ENCODE data around the gene OCIAD2. TPM values are rescaled to one million over a fixed set of nuclear protein-coding genes. Genes with fewer than 3 reads are reported as not detected.
"Not testable (repeated sequence)": the region's sequence is repeated elsewhere in the genome, so short reads cannot be mapped to it uniquely, and the experiment has no call there.

OCIAD2 gene
- total RNA-seq, 2 experiments from 2014 or later, result 65.9 to 102 TPM

- Histone ChIP-seq H3K27ac (ENCODE audit: low read depth, low read length, poor library complexity, severe bottlenecking) (no peak overlapping the region), H4K20me1 (ENCODE audit: insufficient read depth, low read length) (no peaks in the 10 kb centered on the region), H3K9me2 (ENCODE audit: insufficient read depth, low read length) (no peaks in the 10 kb centered on the region), H3K4me3 (ENCODE audit: low read depth, low read length, poor library complexity, severe bottlenecking) (no peak overlapping the region), H3K4me2 (ENCODE audit: low read length) (no peak overlapping the region), H3K9me3 (ENCODE audit: low read length) (0 out of 2 replicates have a peak, but pooled peaks cover 3% of the 10 kb centered on the region), H3K79me2 (ENCODE audit: insufficient read depth, low read depth, low read length) (no peaks in the 10 kb centered on the region), H2AFZ (ENCODE audit: low read length) (no peak overlapping the region), H3K4me1 (ENCODE audit: insufficient read depth, low read length, poor library complexity, severe bottlenecking) (no peaks in the 10 kb centered on the region), H3K36me3 (ENCODE audit: insufficient read depth, low read length) (no peaks in the 10 kb centered on the region)
- no TSS peak for BruUV-seq (replicated peaks)
- intact Hi-C loops (cut with micrococcal nuclease; ENCODE audit: unreplicated experiment), result no loop called here
- ChIA-PET CTCF (ENCODE audit: unreplicated experiment) (no interaction called here), POLR2A (interaction anchor here (0.6 to 1.0 kb wide), 5 partner anchors 36 to 362 kb away, joined by 4 to 9 read pairs (median 4); no protein-coding TSS in a partner anchor)
- no peak for DNase-seq (ENCODE audit: low spot score)
- no peak for TF ChIP-seq EZH2phosphoT487 (IDR thresholded peaks at IDR 0.05; ENCODE audit: borderline replicate concordance, low read depth, low read length)
Observed at GRCh38 chr4:48924416-48924815, 17.8 kb upstream of the OCIAD2 start.

- DNase-seq (ENCODE audit: low spot score); CTCF ChIA-PET (ENCODE audit: unreplicated experiment); H3K4me3 ChIP-seq (ENCODE audit: low read depth, low read length, poor library complexity, severe bottlenecking); H3K36me3 ChIP-seq (ENCODE audit: insufficient read depth, low read length); H3K9me3 ChIP-seq (ENCODE audit: low read length); H3K4me1 ChIP-seq (ENCODE audit: insufficient read depth, low read length, poor library complexity, severe bottlenecking); H3K4me2 ChIP-seq (ENCODE audit: low read length); POLR2A ChIA-PET; H3K9me2 ChIP-seq (ENCODE audit: insufficient read depth, low read length); H4K20me1 ChIP-seq (ENCODE audit: insufficient read depth, low read length); H2AFZ ChIP-seq (ENCODE audit: low read length); intact Hi-C loops (cut with micrococcal nuclease; ENCODE audit: unreplicated experiment); H3K27ac ChIP-seq (ENCODE audit: low read depth, low read length, poor library complexity, severe bottlenecking); BruUV-seq (replicated peaks); H3K79me2 ChIP-seq (ENCODE audit: insufficient read depth, low read depth, low read length): not testable (repeated sequence)
Observed at GRCh38 chr4:48923065-48923464, 16.5 kb upstream of the OCIAD2 start.

DNA sequence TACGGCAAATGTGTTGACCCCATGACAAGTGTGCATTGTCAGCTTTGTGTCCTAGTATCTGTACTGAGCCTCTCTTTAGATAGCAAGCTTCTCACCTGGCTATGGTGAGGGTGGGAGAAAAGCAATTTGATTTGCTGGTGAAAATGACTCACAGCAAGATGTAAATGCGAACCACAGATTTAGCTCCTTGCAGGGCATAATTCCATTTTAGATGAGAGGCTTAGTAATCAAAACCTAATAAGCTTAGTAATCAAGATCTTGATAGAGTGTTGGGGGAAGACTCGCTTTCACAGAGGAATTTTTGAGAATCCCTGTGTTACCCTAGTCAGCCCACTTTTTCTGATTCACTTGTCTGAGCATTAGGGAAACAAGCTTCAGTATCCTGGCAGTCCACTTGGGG is 7.7 kb upstream of the OCIAD2 start:
- CTCF ChIA-PET (ENCODE audit: unreplicated experiment), result no interaction called here
- no peak overlapping the region for H3K27ac ChIP-seq (ENCODE audit: low read depth, low read length, poor library complexity, severe bottlenecking)
- H3K36me3 ChIP-seq (ENCODE audit: insufficient read depth, low read length), result no peaks in the 10 kb centered on the region
- H3K9me2 ChIP-seq (ENCODE audit: insufficient read depth, low read length), result no peaks in the 10 kb centered on the region
- H3K9me3 ChIP-seq (ENCODE audit: low read length), result no peaks in the 10 kb centered on the region
- H3K4me3 ChIP-seq (ENCODE audit: low read depth, low read length, poor library complexity, severe bottlenecking), result no peak overlapping the region
- POLR2A ChIA-PET, result interaction anchor here (0.5 to 0.9 kb wide), 2 partner anchors 230 to 426 kb away, joined by 3 read pairs; no protein-coding TSS in a partner anchor
- no peaks in the 10 kb centered on the region for H4K20me1 ChIP-seq (ENCODE audit: insufficient read depth, low read length)
- no peak for DNase-seq (ENCODE audit: low spot score)
- intact Hi-C loops (cut with micrococcal nuclease; ENCODE audit: unreplicated experiment), result no loop called here
- no peak overlapping the region for H2AFZ ChIP-seq (ENCODE audit: low read length)
- H3K4me2 ChIP-seq (ENCODE audit: low read length), result no peak overlapping the region
- H3K79me2 ChIP-seq (ENCODE audit: insufficient read depth, low read depth, low read length), result no peaks in the 10 kb centered on the region
- peaks cover 6% of the 10 kb centered on the region for H3K4me1 ChIP-seq (ENCODE audit: insufficient read depth, low read length, poor library complexity, severe bottlenecking)
- BruUV-seq (replicated peaks), result no TSS peak
- TF ChIP-seq EZH2phosphoT487 (IDR thresholded peaks at IDR 0.05; ENCODE audit: borderline replicate concordance, low read depth, low read length), result no peak
- TF ChIP-seq, protein P1, sequence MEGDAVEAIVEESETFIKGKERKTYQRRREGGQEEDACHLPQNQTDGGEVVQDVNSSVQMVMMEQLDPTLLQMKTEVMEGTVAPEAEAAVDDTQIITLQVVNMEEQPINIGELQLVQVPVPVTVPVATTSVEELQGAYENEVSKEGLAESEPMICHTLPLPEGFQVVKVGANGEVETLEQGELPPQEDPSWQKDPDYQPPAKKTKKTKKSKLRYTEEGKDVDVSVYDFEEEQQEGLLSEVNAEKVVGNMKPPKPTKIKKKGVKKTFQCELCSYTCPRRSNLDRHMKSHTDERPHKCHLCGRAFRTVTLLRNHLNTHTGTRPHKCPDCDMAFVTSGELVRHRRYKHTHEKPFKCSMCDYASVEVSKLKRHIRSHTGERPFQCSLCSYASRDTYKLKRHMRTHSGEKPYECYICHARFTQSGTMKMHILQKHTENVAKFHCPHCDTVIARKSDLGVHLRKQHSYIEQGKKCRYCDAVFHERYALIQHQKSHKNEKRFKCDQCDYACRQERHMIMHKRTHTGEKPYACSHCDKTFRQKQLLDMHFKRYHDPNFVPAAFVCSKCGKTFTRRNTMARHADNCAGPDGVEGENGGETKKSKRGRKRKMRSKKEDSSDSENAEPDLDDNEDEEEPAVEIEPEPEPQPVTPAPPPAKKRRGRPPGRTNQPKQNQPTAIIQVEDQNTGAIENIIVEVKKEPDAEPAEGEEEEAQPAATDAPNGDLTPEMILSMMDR (conservative IDR thresholded peaks at IDR 0.05; ENCODE audit: low read length), result no peak

DNA sequence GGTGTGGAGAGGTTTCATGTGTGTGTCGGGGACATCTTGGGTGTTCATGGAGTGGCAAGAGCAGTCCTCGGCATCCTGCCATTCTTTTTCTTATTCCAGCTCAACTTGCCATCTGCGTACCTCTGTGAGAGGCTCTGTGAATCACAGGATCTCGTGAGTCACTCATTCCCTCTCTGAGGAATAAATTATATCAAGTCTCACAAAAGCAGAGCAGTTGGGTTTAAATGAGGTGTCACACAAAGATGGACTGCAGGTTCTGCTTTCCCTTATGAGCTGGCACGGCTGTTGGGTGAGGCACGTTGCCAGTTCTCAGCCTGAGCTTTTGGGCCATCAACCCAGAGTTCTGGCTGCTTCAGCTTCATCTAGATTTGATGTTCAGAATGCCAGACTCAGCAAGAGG is 6.8 kb upstream of the OCIAD2 start:
- Histone ChIP-seq H3K4me3 (ENCODE audit: low read depth, low read length, poor library complexity, severe bottlenecking) (no peak overlapping the region), H3K36me3 (ENCODE audit: insufficient read depth, low read length) (no peaks in the 10 kb centered on the region), H2AFZ (ENCODE audit: low read length) (no peak overlapping the region), H3K9me2 (ENCODE audit: insufficient read depth, low read length) (no peaks in the 10 kb centered on the region), H3K27ac (ENCODE audit: low read depth, low read length, poor library complexity, severe bottlenecking) (no peak overlapping the region), H3K9me3 (ENCODE audit: low read length) (no peaks in the 10 kb centered on the region), H3K4me1 (ENCODE audit: insufficient read depth, low read length, poor library complexity, severe bottlenecking) (peaks cover 6% of the 10 kb centered on the region), H3K4me2 (ENCODE audit: low read length) (no peak overlapping the region), H3K79me2 (ENCODE audit: insufficient read depth, low read depth, low read length) (no peaks in the 10 kb centered on the region), H4K20me1 (ENCODE audit: insufficient read depth, low read length) (no peaks in the 10 kb centered on the region)
- no TSS peak for BruUV-seq (replicated peaks)
- intact Hi-C loops (cut with micrococcal nuclease; ENCODE audit: unreplicated experiment), result no loop called here
- POLR2A ChIA-PET, result interaction anchor here (0.6 to 0.8 kb wide), 4 partner anchors 37 to 905 kb away, joined by 3 to 5 read pairs (median 4); no protein-coding TSS in a partner anchor
- CTCF ChIA-PET (ENCODE audit: unreplicated experiment), result no interaction called here
- no peak for DNase-seq (ENCODE audit: low spot score)
- no peak for TF ChIP-seq EZH2phosphoT487 (IDR thresholded peaks at IDR 0.05; ENCODE audit: borderline replicate concordance, low read depth, low read length)
- TF ChIP-seq, protein P1 (conservative IDR thresholded peaks at IDR 0.05; ENCODE audit: low read length), result no peak
